Neuronal stem cell (in vitro differentiated cells): ENCODE measurements around the gene KIF7.

Source experiments
- DNase-seq: peaks from one replicate; pipeline ENCODE4 v3.0.0-alpha.2; 2013; ENCODE audit warnings: low spot score
- H2AFZ ChIP-seq: one replicate; pipeline ENCODE4 v1.6.1; 2013; ENCODE audit warnings: mild to moderate bottlenecking, low read length, inconsistent platforms
- H2AK5ac ChIP-seq: 2 replicates; pipeline ENCODE4 v1.6.1; 2013; ENCODE audit warnings: low read depth, mild to moderate bottlenecking, inconsistent platforms, low read length, moderate library complexity, mixed read lengths
- H2BK120ac ChIP-seq: 2 replicates; pipeline ENCODE4 v1.6.1; 2013; ENCODE audit warnings: low read depth, mild to moderate bottlenecking, inconsistent platforms, low read length, moderate library complexity, mixed read lengths
- H2BK12ac ChIP-seq: one replicate; pipeline ENCODE4 v1.6.1; 2013; ENCODE audit warnings: low read length, inconsistent platforms
- H2BK15ac ChIP-seq: 2 replicates; pipeline ENCODE4 v1.6.1; 2013; ENCODE audit warnings: mild to moderate bottlenecking, low read length, inconsistent platforms, mixed read lengths
- H2BK5ac ChIP-seq: one replicate; pipeline ENCODE4 v1.6.1; 2013; ENCODE audit warnings: inconsistent platforms, mild to moderate bottlenecking, low read length, moderate library complexity
- H3K14ac ChIP-seq: one replicate; pipeline ENCODE4 v1.6.1; 2013; ENCODE audit warnings: low read length, inconsistent platforms
- H3K18ac ChIP-seq: 2 replicates; pipeline ENCODE4 v1.6.1; 2013; ENCODE audit warnings: low read length, inconsistent platforms
- H3K23ac ChIP-seq: 2 replicates; pipeline ENCODE4 v1.6.1; 2013; ENCODE audit warnings: low read depth, mild to moderate bottlenecking, mixed read lengths, low read length, inconsistent platforms; ENCODE audit not compliant: poor library complexity
- H3K27ac ChIP-seq: replicated peaks from 3 replicates; pipeline ENCODE4 v1.5.1; 2013; ENCODE audit warnings: low read length, inconsistent platforms
- H3K27me3 ChIP-seq, 3 experiments: 2 replicates each; pipeline ENCODE4 v1.6.1; 2013; ENCODE audit warnings: low read length in 3 of 3, mild to moderate bottlenecking in 2 of 3, inconsistent platforms in 1 of 3, low read depth in 1 of 3, mixed read lengths in 1 of 3, moderate library complexity in 1 of 3; ENCODE audit not compliant: control insufficient read depth in 3 of 3, insufficient read depth in 3 of 3
- H3K36me3 ChIP-seq, 2 donors: replicated peaks in 1 of 2; 2 replicates each; pipeline ENCODE4 v1.6.1; 2013; ENCODE audit warnings: low read length in 2 of 2; ENCODE audit not compliant: control insufficient read depth in 2 of 2, insufficient read depth in 2 of 2
- H3K4ac ChIP-seq: 2 replicates; pipeline ENCODE4 v1.6.1; 2013; ENCODE audit warnings: inconsistent platforms, mild to moderate bottlenecking, low read length, moderate library complexity
- H3K4me1 ChIP-seq, 2 donors: 1 replicate in 1 of 2; 2 replicates in 1 of 2; pipeline ENCODE4 v1.6.1; 2013; ENCODE audit warnings: low read length in 2 of 2, low read depth in 1 of 2; ENCODE audit not compliant: control insufficient read depth in 2 of 2, insufficient read depth in 1 of 2
- H3K4me2 ChIP-seq: one replicate; pipeline ENCODE4 v1.6.1; 2013; ENCODE audit warnings: mild to moderate bottlenecking, low read length, inconsistent platforms; ENCODE audit not compliant: insufficient read depth, poor library complexity, severe bottlenecking
- H3K4me3 ChIP-seq, 2 donors: 2 replicates each; pipeline ENCODE4 v1.5.1; 2013; ENCODE audit warnings: low read length in 2 of 2, mild to moderate bottlenecking in 2 of 2, inconsistent platforms in 1 of 2, moderate library complexity in 1 of 2
- H3K79me1 ChIP-seq: one replicate; pipeline ENCODE4 v1.6.1; 2013; ENCODE audit warnings: low read depth, mild to moderate bottlenecking, inconsistent platforms, low read length, moderate library complexity
- H3K9ac ChIP-seq: one replicate; pipeline ENCODE4 v1.6.1; 2013; ENCODE audit warnings: mild to moderate bottlenecking, low read depth, low read length, inconsistent platforms; ENCODE audit not compliant: poor library complexity
- H3K9me3 ChIP-seq, 2 donors: replicated peaks in 1 of 2; 2 replicates each; pipeline versions ENCODE3 to v1.6.1; 2013; ENCODE audit warnings: low read length in 2 of 2, mild to moderate bottlenecking in 2 of 2, inconsistent platforms in 1 of 2, low read depth in 1 of 2, mixed read lengths in 1 of 2, moderate library complexity in 1 of 2; ENCODE audit not compliant: control insufficient read depth in 2 of 2, insufficient read depth in 1 of 2
- H4K8ac ChIP-seq: one replicate; pipeline ENCODE4 v1.6.1; 2013; ENCODE audit warnings: low read depth, mild to moderate bottlenecking, inconsistent platforms, low read length, moderate library complexity
- H4K91ac ChIP-seq: one replicate; pipeline ENCODE4 v1.6.1; 2013; ENCODE audit warnings: low read length, low read depth, mild to moderate bottlenecking, inconsistent platforms; ENCODE audit not compliant: poor library complexity
- WGBS, 2 donors: extraction: QIAGEN DNeasy Blood & Tissue Kit; methylation state at CpG; one replicate each; pipeline ENCODE4 v1.1.7; 2013; ENCODE audit warnings: missing lambda C conversion rate in 2 of 2, mixed read lengths in 1 of 2; ENCODE audit not compliant: insufficient read length in 2 of 2, insufficient replicate concordance in 1 of 2; ENCODE audit errors: extremely low coverage in 2 of 2; 5-methylcytosine and 5-hydroxymethylcytosine counted together

The KIF7 gene

DNA sequence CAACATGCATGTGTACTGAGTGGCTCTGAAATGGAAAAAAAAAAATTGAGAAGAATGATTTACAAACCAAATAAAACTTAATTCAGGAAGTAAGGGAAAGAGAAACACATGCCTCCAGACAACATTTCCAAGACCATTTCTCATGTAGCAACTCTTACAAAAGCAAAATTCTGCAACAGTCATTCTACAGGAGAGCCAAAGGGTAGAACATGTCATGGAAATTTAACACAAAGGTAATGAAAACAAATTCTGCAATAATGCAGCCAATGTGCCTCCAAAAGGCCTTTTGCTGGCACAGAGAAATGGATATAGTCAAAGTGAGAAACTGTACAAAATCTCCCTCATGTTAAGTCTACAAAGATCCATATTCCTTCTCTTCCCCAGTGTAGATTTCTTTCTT lies 31.3 kb upstream of the KIF7 start:
- H3K14ac ChIP-seq: no peak overlapping the region
- H3K4ac ChIP-seq: no peak overlapping the region
- no peak overlapping the region for H2AK5ac ChIP-seq
- H3K18ac ChIP-seq: no peak overlapping the region
- H3K4me2 ChIP-seq: no peak overlapping the region
- no peak overlapping the region for H3K4me3 ChIP-seq
- no peak overlapping the region for H2BK15ac ChIP-seq
- H3K36me3 ChIP-seq: no peaks in the 10 kb centered on the region
- no peak overlapping the region for H2AFZ ChIP-seq
- H3K4me1 ChIP-seq: peaks cover 0 to 2% of the 10 kb centered on the region in 2 donors
- no peak overlapping the region for H3K27ac ChIP-seq
- no peak overlapping the region for H3K23ac ChIP-seq
- H3K9me3 ChIP-seq: no peaks in the 10 kb centered on the region
- H2BK5ac ChIP-seq: no peak overlapping the region
- H2BK12ac ChIP-seq: no peak overlapping the region
- peaks cover 0 to 2% (median 0%) of the 10 kb centered on the region in 3 experiments for H3K27me3 ChIP-seq
- no peak overlapping the region for H4K91ac ChIP-seq
- no peak overlapping the region for H4K8ac ChIP-seq
- no peaks in the 10 kb centered on the region for H3K79me1 ChIP-seq
- DNase-seq: no peak
- H3K9ac ChIP-seq: no peak overlapping the region
- H2BK120ac ChIP-seq: no peak overlapping the region

- Histone ChIP-seq H2AFZ (no peak overlapping the region), H3K36me3 (no peaks in the 10 kb centered on the region), H3K27ac (no peak overlapping the region), H3K18ac (no peak overlapping the region), H2BK5ac (no peak overlapping the region), H4K91ac (no peak overlapping the region), H2AK5ac (no peak overlapping the region), H3K4me2 (no peak overlapping the region), H3K4me3 (no peak overlapping the region), H3K27me3 (peaks cover 0 to 2% (median 0%) of the 10 kb centered on the region in 3 experiments), H3K23ac (no peak overlapping the region), H4K8ac (no peak overlapping the region), H3K9ac (no peak overlapping the region), H3K79me1 (no peaks in the 10 kb centered on the region), H3K4me1 (peaks cover 0 to 2% of the 10 kb centered on the region in 2 donors), H2BK120ac (no peak overlapping the region), H3K4ac (no peak overlapping the region), H2BK15ac (no peak overlapping the region), H3K14ac (no peak overlapping the region), H2BK12ac (no peak overlapping the region), H3K9me3 (no peaks in the 10 kb centered on the region)
- no CpG with 5 or more reads among the region's 2 CpGs for WGBS, 2 donors
- DNase-seq: no peak
These were observed 30.7 kb upstream of the KIF7 start for GRCh38 chr15:89685995-89686394.

DNA sequence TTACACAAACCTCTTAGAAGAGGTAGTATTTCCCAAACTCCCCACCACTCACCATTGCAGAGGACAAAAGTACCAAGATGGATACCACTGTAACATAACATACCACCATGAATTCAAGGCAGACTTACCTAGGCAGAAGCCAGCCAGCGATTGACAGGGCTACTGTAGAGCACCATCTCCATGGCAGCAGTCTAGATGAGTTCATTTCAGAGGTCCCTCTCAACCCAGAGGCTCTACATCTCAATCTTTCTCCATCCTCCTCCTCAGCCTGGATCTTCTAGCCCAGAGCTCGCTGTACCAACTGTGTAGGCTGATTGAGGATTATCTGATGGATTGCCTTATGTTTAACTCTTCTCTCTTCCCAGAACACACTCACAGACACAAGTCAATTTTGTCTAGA lies 25.9 kb upstream of the KIF7 start:
- no peaks in the 10 kb centered on the region for H3K27me3 ChIP-seq
- no peak overlapping the region for H4K8ac ChIP-seq
- H2AFZ ChIP-seq: no peak overlapping the region
- H3K27ac ChIP-seq: no peak overlapping the region
- H3K4me1 ChIP-seq: peaks cover 3 to 4% of the 10 kb centered on the region in 2 donors
- H3K4ac ChIP-seq: no peak overlapping the region
- H3K23ac ChIP-seq: no peak overlapping the region
- no peak overlapping the region for H2BK5ac ChIP-seq
- no peaks in the 10 kb centered on the region for H3K79me1 ChIP-seq
- WGBS, 2 donors: no CpG with 5 or more reads among the region's 2 CpGs
- no peak overlapping the region for H4K91ac ChIP-seq
- no peak overlapping the region for H2BK120ac ChIP-seq
- H3K9me3 ChIP-seq: no peaks in the 10 kb centered on the region
- no peak overlapping the region for H3K9ac ChIP-seq
- H2BK15ac ChIP-seq: no peak overlapping the region
- DNase-seq: no peak
- H3K14ac ChIP-seq: no peak overlapping the region
- no peak overlapping the region for H3K4me2 ChIP-seq
- no peak overlapping the region for H3K4me3 ChIP-seq
- H3K36me3 ChIP-seq: no peaks in the 10 kb centered on the region
- H3K18ac ChIP-seq: no peak overlapping the region
- H2AK5ac ChIP-seq: no peak overlapping the region
- H2BK12ac ChIP-seq: no peak overlapping the region

- Histone ChIP-seq H3K9ac (no peak overlapping the region), H2AFZ (no peak overlapping the region), H2BK12ac (no peak overlapping the region), H4K91ac (no peak overlapping the region), H2BK120ac (no peak overlapping the region), H3K4me3 (no peak overlapping the region), H2AK5ac (no peak overlapping the region), H3K27ac (no peak overlapping the region), H3K36me3 (no peaks in the 10 kb centered on the region), H2BK5ac (no peak overlapping the region), H3K18ac (no peak overlapping the region), H2BK15ac (no peak overlapping the region), H3K79me1 (no peaks in the 10 kb centered on the region), H3K4me2 (no peak overlapping the region), H3K14ac (no peak overlapping the region), H3K4me1 (peaks cover 3 to 4% of the 10 kb centered on the region in 2 donors), H3K4ac (no peak overlapping the region), H4K8ac (no peak overlapping the region), H3K23ac (no peak overlapping the region), H3K27me3 (no peaks in the 10 kb centered on the region), H3K9me3 (no peaks in the 10 kb centered on the region)
- no CpG with 5 or more reads among the region's 5 CpGs for WGBS, 2 donors
- DNase-seq: no peak
These were observed 25.1 kb upstream of the KIF7 start for GRCh38 chr15:89680282-89680873.
